Left ventricle myocardium inferior (tissue), 1 donor: ENCODE data around the gene HELQ. TPM values are rescaled to one million over a fixed set of nuclear protein-coding genes. Genes with fewer than 3 reads are reported as not detected.

Experiments used
- DNase-seq: peaks from one replicate; pipeline ENCODE4 v3.0.0-alpha.2; 2020
- H3K27ac ChIP-seq: fragments of 200-600 bp; replicated peaks from 2 replicates; pipeline ENCODE4 v1.8.0; 2021
- H3K27me3 ChIP-seq: fragments of 200-600 bp; 2 replicates; pipeline ENCODE4 v1.8.0; 2021; ENCODE audit warnings: low read depth
- H3K36me3 ChIP-seq: fragments of 200-600 bp; 2 replicates; pipeline ENCODE4 v1.8.0; 2021
- H3K4me1 ChIP-seq: fragments of 200-600 bp; 2 replicates; pipeline ENCODE4 v1.8.0; 2021
- H3K4me3 ChIP-seq: fragments of 200-600 bp; 2 replicates; pipeline ENCODE4 v1.8.0; 2021; ENCODE audit warnings: mild to moderate bottlenecking, moderate library complexity
- H3K9me3 ChIP-seq: fragments of 200-600 bp; replicated peaks from 2 replicates; pipeline ENCODE4 v1.8.0; 2021
- intact Hi-C: fragments of 100-400 bp; cut with micrococcal nuclease; formaldehyde crosslinking; loops from one replicate; pipeline ENCODE4 v1.11.0; 2022
- total RNA-seq: library from RNA; stranded (reverse); fragmentation: NEBNext Ultra II Directional; extraction: Animal tissue kit (Norgen Biotek cat#: 25700); gene quantifications from one replicate; pipeline ENCODE4 v1.2.1, GENCODE V29; 2021
- TF ChIP-seq, protein P1 (sequence below): fragments of 200-600 bp; IDR thresholded peaks from 2 replicates; pipeline ENCODE4 v1.8.0; 2021; ENCODE audit warnings: antibody characterized with exemption, mild to moderate bottlenecking, borderline replicate concordance
- donor health status: DM: no; HTN: yes; CAD: no; lungs with severe emphysema.

Gene HELQ
- total RNA-seq, 1 donor from 2014 or later, result 14.0 TPM

DNA sequence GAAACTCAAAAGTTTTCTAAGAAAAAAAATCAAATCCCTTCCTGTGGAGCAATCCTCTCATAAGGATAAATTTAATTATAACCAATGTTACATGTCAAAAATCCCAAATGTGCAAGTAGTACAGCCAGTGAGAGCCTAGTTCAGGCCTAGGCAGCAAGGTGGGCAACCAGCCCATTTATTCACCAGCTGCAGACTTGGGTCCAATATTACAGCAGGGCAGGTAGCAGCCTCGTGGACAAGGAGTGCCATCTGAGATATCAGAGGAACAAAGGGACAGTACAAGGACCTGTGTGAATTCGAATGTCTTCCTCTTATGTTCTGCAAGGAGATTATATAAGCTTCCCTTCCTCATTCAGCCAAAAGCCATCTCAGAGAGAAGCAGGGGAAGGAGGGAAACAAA, 6.6 kb downstream of the HELQ start:
- peaks cover 40% of the 10 kb centered on the region for H3K36me3 ChIP-seq
- peaks cover 11% of the 10 kb centered on the region for H3K4me1 ChIP-seq
- H3K27me3 ChIP-seq, result no peaks in the 10 kb centered on the region
- H3K27ac ChIP-seq, result no peak overlapping the region
- H3K4me3 ChIP-seq, result no peak overlapping the region
- intact Hi-C loops, result no loop called here
- H3K9me3 ChIP-seq, result no peaks in the 10 kb centered on the region
- no peak for DNase-seq
- TF ChIP-seq, protein P1, sequence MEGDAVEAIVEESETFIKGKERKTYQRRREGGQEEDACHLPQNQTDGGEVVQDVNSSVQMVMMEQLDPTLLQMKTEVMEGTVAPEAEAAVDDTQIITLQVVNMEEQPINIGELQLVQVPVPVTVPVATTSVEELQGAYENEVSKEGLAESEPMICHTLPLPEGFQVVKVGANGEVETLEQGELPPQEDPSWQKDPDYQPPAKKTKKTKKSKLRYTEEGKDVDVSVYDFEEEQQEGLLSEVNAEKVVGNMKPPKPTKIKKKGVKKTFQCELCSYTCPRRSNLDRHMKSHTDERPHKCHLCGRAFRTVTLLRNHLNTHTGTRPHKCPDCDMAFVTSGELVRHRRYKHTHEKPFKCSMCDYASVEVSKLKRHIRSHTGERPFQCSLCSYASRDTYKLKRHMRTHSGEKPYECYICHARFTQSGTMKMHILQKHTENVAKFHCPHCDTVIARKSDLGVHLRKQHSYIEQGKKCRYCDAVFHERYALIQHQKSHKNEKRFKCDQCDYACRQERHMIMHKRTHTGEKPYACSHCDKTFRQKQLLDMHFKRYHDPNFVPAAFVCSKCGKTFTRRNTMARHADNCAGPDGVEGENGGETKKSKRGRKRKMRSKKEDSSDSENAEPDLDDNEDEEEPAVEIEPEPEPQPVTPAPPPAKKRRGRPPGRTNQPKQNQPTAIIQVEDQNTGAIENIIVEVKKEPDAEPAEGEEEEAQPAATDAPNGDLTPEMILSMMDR, result no peak

DNA sequence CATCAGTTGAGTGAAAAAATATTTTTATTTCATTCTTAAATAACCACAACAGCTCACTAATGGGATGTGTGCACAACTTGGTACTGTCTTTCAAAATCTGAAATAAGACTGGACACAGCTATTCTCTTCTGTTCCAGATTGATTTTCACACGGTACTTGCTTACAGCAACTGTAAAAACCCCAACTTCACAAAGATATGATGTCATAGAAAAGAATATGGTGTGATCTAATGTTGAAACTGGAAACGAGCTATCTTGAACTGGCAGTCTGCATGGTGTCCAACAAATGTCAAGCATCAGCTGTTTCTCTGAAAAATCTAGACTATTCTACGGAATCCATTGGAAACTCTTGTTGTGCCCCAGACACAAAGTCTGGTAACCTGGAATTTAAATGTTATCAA, 14.7 kb downstream of the HELQ start:
- TF ChIP-seq, protein P1, result no peak
- intact Hi-C loops, result no loop called here
- no peaks in the 10 kb centered on the region for H3K27me3 ChIP-seq
- no peak overlapping the region for H3K27ac ChIP-seq
- no peak overlapping the region for H3K4me3 ChIP-seq
- H3K36me3 ChIP-seq, result peaks cover 80% of the 10 kb centered on the region
- H3K9me3 ChIP-seq, result no peaks in the 10 kb centered on the region
- no peak for DNase-seq
- H3K4me1 ChIP-seq, result no peaks in the 10 kb centered on the region

DNA sequence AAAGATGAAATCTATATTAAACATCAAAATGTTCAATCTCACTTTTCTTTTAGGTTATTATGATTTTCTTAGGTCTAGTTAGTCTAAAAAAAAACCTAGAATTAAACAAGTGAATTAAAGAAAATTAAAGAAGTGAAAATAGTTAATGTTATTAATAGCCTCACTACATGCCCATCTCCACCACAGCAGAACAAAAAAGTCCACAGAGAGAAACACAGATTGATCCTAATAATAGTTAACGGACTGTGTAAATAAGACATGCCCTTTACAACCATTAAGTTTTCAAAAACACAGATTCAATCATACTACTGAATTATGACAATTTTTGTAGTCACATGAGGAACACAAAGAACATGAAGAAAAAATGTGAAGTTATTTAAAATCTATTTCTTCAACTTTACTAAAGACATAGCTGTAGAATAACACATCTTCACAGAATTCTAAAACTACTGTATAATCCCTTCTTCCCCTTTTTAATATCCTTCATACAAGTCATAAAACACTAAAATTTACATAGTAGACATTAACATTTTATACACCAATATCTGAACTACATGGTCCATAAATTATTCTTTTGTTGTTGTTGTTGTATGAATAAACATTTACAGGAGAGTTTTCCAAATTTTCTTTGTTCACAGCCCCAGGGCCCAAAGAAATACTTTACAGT, 15.3 kb downstream of the HELQ start:
- Histone ChIP-seq H3K9me3 (no peaks in the 10 kb centered on the region), H3K36me3 (peaks cover 75% of the 10 kb centered on the region), H3K4me3 (no peak overlapping the region), H3K4me1 (no peaks in the 10 kb centered on the region), H3K27me3 (no peaks in the 10 kb centered on the region), H3K27ac (no peak overlapping the region)
- no peak for DNase-seq
- TF ChIP-seq, protein P1, result no peak
- intact Hi-C loops, result no loop called here

DNA sequence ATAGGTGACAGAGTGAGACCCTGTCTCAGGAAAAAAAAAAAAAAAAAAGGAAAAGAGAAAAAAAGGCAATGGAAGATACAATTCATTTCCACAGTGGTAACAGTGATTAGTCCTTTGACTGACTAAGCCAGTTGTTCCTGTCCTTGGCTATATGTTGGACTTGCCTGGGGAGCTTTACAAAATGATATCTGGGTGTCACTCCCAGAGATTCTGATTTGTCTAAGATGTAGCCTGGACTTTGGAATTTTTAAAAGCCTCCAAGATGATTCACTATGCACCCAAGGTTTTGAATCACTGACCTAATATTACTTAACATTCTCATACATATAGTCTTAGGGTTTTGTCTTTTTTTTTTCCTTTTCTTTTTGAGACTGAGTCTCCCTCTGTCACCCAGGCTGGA, 16.9 kb downstream of the HELQ start:
- Histone ChIP-seq H3K36me3 (peaks cover 72% of the 10 kb centered on the region), H3K4me3 (no peak overlapping the region), H3K27ac (no peak overlapping the region), H3K4me1 (no peaks in the 10 kb centered on the region), H3K27me3 (no peaks in the 10 kb centered on the region), H3K9me3 (no peaks in the 10 kb centered on the region)
- TF ChIP-seq, protein P1, result no peak
- intact Hi-C loops, result no loop called here
- no peak for DNase-seq

DNA sequence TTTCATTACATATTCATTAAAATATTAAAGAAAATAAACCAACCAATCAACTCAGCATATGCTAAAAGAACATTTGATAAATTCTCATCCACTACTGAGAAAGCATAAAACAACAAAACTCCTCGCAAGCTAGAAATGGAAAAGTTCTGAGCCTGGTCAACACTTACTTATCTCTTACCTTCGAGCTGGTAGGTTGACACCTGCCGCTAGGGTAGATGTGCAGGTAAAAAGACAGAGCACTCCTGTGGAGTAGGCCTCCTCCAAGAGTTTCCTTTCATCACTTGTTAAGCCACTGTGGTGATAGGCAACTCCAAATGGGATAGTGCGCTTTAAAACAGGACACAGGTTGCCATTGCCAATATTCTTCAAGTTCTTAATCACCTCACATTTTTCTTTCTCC, 18.9 kb downstream of the HELQ start:
- TF ChIP-seq, protein P1, result no peak
- intact Hi-C loops, result no loop called here
- H3K4me1 ChIP-seq, result no peaks in the 10 kb centered on the region
- H3K36me3 ChIP-seq, result peaks cover 64% of the 10 kb centered on the region
- H3K27me3 ChIP-seq, result no peaks in the 10 kb centered on the region
- no peaks in the 10 kb centered on the region for H3K9me3 ChIP-seq
- H3K4me3 ChIP-seq, result no peak overlapping the region
- H3K27ac ChIP-seq, result no peak overlapping the region
- no peak for DNase-seq
